ENCODE results near the gene GPATCH4.

The GPATCH4 gene

DNA sequence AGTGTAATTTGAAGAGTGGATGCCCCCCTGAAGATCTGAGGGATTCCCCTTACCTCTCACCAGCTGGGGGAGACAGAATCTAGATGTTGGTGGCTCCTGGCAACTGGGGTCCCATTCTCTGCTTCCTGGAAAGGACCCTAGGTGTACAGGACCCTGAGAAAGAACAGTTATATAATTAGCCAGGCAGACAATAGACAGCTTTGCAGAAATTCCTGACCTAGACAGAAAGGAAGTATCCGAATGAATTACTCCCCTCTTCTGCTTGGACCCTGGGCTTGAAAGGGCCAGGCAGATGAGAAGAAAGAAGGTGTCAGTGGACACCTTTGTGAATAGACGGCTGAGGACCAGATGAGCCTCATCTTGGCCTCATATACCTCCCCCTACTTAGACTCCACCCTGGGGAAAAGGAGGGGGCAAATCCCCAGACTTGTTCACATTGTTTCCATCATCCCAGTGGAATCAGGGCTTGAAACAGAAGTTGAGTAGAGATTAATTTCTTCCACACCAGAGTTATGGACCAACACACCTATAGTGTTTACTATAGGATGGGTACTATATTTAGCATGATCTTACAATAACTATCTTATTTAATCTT is 27.1 kb downstream of the GPATCH4 start:
- DNase-seq (ENCODE audit: low spot score), result no peak

DNA sequence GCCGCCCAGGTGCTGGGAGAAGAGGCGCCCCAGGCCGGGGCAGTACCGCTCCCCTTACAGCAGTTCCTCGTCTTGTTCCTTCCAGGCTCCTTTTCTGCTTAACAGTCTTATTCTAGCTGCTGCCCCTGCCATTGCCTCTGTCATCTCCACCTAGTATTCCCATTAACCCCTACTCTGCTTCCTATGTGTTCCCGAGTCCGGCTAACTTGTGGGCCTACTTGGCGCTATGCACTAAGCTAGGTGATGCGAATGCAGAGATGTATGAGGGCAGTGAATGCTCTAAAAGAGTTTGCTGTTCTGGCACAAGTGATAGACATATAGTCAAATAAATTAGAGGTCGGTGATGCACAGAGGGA is 28.6 kb downstream of the GPATCH4 start:
- DNase-seq (ENCODE audit: low spot score), result no peak

DNA sequence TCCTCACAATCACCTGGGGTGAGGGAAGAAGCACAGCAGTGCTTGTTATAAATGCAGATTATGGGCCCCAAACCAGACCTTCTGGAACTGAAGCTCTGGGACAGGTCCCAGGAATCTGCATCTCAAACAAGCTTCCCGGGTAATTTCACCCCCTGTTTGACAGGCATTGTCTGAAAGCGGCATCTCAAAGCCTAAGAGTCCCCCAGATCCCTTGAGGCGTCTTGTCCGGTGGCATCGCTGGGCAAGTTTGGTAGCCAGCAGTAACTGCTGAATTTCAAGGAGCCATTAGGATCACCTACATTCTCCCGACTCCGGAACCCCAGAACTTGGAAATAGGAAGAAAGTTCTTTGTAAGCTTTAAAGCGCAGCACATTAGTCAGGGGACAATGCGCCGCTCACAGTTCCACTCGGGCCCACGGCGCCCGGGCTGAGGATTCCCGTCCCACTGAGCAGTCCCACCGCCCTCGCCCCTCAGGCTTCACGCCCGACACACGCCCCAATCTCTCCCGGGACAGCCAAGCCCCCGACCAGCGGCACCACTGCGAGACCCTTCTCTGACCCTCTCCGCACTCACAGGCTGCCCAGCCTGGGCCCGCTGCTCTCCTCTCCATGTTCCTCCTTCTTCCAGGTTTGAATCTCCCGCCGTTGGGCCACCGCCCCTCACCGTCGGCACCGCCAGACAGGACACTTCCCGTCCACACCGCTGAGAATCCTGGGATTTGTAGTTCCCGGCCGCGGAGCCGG is 29.2 kb downstream of the GPATCH4 start, which contains the start of gene IQGAP3:
Gene IQGAP3 (minus strand): TSS at position 647 of the 744 bp plus-strand sequence. CDS start 36 bp downstream, at position 611.
- DNase-seq (ENCODE audit: low spot score), result peak; percentile 76

DNA sequence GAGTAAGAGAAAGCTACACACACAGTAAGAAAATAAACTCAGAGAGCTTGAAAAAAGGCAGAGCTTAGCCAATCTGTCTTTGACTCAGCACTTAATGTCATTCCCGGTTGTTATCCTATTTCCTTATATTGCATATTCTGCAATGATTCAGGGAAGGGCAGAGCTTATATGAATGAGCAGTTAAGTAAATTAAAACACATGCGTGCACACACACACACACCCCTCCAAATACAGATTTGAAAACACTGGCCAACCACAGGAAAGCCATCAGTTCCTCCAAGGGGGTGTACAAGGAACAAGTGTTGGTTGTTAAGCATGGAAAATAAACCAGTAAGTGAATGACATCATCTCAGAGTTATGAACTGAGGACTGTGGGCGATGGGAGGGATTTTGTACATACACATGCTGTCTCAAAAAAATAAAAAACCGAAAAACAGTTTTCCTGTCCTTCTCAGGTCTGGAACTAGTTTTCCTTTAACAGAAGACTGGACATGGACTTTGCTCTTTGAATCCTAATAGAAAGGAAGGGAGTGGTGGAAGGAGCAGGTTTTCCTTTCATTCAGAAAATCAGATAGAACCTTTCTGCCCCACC is 29.9 kb downstream of the GPATCH4 start:
- DNase-seq (ENCODE audit: low spot score), result no peak

DNA sequence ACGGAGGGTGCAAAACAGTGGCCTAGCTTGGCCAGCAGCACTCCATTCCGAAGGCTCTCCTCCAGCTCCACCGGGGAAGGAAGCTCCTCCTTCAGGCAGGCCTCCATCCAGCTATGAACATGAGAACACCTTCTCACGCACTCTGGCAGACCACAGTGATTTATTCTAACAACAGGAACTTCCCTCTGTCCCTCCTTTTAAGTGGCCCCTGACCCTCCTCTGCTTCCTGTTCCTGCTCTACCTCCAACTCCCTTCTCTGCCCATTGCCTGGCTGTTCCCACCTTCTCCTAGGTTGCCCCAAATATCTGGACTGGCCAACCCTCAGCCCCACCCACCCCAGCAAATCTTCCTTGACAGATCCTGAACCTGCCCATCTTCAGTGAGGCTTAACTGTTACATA is 34.8 kb downstream of the GPATCH4 start:
- DNase-seq (ENCODE audit: low spot score), result no peak

DNA sequence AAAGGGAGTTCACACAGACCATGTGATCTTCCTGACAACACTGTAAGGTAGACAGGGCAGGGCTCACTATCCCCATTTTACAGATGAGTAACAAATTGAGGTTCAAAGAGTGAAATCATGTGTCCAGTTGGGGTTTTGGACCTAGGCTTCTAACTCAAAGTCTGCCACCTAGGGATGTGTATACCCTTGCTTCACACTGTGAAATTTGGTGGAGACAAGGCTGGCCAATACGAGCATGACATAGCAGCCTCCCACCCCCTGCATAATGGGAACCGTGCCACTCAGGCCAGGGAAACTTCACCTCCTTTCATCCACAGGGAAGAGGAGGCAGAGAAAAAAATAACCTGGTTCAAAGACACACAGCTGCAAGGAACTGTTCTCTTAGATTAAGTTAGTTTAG is 35.8 kb downstream of the GPATCH4 start:
- DNase-seq (ENCODE audit: low spot score), result no peak

DNA sequence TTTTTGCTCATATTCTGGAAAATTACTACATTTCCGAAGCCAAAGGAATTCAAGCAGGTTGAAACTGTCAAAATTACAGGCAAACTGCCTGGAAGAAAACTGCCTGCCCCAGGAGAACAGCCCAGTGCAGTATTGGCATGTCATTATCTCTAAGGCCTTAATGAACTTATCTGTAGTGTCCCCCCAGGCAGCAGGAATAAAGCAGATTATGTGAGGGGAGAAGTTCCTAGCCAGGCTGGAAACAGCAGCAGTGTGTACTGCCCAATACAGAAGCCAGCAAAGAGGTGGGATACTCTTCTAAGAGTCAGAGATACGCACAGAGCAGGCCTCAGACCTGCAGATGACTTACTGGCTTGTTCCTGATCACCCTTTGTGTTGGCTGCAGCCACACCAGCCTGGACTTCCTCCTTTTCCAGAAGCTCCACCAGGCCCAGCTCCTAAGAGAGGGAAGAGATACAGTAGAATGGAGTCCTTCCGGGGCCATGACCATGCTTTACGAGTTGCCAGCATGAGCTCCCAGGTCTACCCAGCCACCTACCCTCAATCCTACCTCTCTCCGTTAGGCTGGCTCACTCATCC is 40.6 kb downstream of the GPATCH4 start:
- no peak for DNase-seq (ENCODE audit: low spot score)

DNA sequence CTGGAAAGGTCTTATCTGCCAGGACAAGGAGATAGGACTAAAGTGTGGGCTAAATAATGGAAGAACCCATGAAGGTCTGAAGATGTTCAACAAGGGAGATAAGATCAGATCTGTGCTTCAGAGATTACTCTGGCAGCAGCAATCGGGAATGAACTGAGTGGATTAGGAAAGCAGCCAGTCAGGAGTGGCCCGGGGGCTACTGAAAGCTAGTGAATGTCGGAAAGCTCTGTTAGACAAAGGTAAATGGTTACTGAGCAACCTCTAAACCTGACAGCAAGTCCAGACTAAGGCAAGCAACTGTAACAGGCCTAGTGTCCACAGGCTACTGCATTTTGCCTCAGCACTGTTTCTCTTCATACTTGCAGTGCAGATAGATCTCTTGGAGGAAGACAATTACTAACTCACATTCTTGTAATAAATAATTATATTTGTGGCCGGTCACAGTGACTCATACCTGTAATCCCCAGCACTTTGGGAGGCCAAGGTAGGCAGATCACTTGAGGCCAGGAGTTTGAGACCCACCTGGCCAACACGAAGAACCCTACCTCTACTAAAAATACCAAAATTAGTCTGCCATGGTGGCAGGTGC is 41.4 kb downstream of the GPATCH4 start:
- DNase-seq (ENCODE audit: low spot score), result no peak

DNA sequence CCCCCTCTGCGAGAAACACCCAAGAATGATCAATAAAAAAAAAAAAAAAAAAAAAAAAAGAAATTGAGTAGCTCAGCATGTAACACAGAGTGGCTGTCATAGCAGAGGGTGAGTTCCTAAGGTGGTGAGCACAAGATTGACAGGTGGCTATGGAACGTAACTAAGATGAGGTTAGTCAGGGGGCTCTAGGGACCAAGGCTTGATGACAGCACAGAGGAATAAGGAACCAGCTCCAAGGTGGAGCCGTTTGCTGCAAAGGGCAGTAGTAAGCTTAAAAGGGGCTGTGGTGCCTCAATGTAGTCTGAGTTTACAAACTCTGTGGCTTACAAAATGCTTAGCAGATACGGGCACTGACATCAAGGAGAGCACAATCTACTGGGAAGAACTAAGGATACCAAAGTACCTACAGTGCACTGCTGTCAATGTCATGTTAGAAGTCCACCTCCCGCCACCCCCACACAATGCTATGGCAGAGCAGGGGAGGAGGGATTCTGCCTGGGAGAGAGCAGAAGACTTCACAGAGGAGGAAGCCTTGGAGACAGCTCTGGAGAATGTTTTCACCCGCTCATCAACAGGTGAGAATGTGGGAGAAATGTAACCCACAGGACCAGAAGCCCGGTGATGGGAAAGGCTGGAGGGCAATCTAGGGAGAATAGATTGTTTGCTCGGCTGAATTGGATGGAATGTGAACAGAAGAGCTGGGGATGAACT is 42.0 kb downstream of the GPATCH4 start:
- DNase-seq (ENCODE audit: low spot score), result no peak

DNA sequence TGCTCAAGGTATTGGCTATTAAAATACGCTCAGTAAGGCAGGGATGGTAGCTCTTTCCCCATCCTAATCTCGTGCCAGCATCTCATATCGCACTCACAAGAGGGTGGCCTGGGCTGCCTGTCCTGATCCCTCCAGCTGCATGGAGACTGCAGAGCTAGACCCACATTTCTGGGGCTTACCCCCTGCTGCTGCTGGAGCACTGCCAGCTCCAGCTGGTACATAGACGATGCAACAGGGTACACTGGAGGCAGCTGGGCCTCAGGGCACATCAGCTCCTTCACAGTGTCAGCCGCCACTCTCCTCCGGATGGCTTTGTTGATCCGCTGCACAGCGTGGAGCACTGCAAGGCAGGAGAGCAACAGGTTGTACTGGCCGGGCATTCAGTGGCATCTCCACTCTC is 44.9 kb downstream of the GPATCH4 start:
- no peak for DNase-seq (ENCODE audit: low spot score)

DNA sequence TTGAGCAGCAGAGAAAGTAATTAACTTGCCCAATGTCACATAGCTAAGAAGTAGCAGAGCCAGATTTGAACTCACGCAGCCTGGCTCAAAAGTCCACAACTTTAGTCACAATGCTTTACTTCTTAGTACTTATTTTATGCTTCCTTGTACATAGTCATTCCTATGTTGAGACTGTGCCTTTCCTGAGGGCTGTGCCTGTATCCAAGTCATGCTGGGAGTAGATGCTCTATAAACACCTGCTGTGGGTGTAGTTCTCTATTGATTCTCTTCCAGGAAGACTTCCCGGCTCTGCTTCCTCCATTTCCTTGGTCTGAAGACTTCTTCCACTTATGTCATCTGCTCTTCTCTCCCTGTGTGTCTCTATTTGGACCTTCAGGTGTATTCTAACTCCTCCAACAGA is 45.6 kb downstream of the GPATCH4 start:
- no peak for DNase-seq (ENCODE audit: low spot score)

DNA sequence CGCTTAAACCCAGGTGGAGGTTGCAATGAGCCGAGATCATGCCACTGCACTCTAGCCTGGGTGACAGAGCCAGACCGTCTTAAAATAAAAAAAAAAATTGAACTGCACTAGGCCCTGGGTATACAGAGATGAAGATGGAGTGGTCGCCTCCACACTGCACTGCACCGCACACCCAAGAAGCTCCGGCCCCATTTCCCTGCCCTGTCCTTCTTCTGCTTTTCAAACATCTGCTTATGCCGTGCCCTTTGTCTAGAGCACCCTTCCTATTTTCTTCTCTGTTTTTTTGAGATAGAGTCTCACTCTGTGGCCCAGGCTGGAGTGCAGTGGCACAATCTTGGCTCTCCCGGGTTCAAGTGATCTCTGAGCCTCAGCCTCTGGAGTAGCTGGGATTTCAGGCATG is 46.3 kb downstream of the GPATCH4 start:
- DNase-seq (ENCODE audit: low spot score), result no peak

DNA sequence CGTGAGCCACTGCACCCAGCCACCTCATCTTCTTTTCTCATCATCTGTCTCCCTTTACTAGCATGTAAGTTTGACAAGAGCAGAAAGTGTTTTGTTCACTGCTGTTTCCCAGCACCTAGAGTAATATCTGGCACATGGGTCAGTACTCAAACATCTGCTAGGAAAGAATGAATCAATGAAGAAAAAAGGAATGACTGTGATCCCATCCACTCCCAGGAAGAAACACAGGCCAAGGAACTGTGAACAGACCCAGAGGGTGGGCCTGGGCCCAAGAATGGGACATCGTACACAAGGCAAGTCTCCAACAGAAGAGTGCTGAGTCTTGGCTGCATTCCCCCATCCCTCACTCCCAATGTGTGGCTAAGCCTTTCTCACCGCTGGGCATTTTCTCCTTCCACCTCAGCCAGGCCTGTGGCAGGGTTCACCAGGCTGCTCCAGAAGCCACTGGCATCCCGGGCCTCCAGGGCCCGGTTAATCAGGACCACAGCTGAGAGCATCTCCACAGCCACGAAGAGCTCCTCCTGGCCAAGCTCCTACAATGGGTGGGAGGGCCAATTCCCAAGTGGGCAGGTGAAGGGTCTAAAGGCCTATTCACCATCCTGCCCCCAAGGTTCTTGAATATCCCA is 47.3 kb downstream of the GPATCH4 start:
- DNase-seq (ENCODE audit: low spot score), result no peak

DNA sequence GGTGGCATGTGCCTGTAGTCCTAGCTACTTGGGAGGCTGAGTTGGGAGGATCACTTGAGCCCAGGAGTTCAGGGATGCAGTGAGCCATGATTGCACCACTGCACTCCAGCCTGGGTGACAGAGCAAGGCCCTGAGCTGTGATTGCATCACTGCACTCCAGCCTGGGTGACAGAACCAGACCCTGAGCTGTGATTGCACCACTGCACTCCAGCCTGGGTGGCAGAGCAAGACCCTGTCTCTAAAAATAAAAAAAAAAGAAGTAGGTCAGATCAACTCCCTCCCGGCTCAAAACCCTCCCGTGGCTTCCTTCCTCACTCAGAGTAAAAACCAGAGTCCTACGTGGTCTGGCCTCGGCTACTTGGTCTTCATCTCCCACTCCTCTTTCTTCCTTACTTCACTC is 48.3 kb downstream of the GPATCH4 start:
- peak; percentile 22 for DNase-seq (ENCODE audit: low spot score)

DNA sequence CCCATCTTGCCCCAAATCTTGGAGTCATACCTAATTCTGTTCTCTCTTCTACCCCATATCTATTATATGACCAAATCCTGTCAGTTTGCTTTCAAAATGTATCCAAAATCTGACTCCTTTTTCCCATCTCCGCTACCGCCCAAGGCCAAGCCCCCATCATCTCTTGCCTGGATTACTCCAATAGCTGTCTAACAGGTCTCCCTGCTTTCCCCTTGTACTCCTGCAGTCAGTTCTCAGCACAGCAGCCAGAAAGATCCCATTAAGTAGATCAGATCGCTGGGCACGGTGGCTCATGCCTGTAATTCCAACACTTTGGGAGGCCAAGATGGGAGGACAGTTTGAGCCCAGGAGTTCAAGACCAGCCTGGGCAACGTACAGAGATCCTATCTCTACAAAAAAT is 48.8 kb downstream of the GPATCH4 start:
- DNase-seq (ENCODE audit: low spot score), result no peak

DNA sequence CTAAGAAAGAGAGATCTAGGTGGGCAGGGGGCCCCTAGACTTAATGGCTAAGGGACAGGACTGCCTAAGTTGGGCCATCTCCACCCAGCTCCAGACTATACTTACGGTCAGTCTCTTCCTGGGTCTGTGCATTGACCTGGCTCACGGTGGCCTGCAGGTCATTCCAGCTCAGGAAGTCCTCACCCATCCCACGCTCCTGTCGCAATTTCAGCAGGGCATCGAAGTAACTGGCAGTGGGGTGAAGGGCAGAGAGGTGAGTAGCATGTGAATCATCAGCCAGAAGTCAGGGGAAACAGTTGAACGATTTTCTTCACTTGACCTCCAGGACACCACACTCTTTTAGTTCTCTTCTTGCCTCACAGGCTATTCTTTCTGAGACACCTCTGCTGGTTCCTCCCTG is 49.4 kb downstream of the GPATCH4 start:
- DNase-seq (ENCODE audit: low spot score), result no peak

DNA sequence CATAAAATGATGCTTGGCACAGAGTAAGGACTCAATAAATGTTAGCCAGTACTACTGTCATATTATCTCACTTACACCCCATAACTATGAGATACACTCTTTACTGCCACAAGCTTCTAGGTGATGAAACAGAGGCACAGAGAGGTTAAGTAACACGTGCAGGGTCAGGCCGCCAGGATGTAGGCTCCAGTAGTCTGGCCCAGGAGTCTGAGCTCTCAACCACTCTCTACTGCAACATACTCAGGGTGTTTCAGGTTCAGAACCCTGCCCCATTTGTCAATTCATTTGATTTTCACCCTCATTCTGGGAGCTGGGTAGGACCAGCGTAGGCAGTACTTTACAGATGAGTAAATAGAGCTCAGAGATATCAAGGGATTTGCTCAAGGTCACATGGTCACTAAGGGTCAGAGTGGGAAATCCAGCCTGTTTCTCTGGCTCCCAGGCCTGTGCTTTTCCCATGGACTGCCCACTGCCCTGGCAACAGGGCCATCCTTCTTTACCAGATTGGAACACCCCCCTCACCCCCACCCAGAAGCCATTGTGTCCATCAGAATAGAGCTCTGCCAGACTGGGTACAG is 50.1 kb downstream of the GPATCH4 start:
- no peak for DNase-seq (ENCODE audit: low spot score)

DNA sequence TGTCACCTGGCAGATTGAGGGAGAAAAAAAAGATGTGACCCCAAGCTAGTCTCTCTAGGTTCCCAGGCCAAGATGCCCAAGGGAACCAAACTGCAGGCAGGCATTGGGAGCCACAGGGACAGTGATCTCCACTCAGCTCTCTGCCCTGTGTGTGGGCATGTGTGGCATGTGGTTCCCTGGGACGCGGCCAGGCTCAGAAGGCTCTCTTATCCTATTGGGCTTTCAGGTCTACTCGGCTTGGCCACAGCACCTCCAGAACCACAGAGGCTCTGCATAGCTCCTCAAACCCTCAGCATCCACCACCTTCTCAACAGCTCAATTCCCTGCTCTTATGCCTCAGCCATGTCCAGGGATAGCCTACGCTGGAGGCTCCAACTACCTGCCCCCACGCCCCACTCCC is 50.9 kb downstream of the GPATCH4 start:
- no peak for DNase-seq (ENCODE audit: low spot score)

DNA sequence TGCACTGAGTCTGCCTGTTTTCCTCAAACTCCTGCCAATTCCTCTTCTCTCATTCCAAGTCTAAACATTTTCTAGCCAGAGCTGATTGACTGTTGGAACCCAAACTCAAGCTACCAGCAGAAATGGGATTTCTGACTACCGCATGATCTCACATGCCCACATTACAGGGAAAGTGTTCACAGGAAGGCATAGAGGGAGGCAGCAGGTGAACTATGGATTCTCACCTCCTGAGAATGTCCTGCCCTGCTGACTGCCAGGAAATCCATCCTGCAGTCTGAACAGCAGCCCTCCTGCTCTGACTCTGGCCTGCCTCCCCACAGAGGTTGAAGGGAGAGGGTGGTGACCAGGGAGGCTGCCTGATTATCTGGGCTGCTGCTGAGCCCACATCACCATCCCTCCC is 51.4 kb downstream of the GPATCH4 start:
- no peak for DNase-seq (ENCODE audit: low spot score)

DNA sequence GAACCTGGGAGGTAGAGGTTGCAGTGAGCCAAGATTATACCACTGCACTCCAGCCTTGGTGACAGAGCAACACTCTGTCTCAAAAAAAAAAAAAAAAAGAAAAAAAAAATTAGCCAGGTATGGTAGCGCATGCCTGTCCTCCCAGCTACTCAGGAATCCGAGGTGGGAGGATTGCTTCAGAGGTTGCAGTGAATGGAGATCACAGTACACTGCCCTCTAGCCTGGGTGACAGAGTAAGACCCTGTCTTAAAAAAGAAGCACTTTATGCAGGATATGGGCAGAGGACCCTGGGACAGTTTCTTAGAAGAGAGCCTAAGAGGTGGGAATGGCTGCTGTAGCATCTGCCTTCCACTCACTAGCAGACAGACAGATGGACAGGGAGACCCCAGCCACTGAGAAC is 51.9 kb downstream of the GPATCH4 start:
- no peak for DNase-seq (ENCODE audit: low spot score)

DNA sequence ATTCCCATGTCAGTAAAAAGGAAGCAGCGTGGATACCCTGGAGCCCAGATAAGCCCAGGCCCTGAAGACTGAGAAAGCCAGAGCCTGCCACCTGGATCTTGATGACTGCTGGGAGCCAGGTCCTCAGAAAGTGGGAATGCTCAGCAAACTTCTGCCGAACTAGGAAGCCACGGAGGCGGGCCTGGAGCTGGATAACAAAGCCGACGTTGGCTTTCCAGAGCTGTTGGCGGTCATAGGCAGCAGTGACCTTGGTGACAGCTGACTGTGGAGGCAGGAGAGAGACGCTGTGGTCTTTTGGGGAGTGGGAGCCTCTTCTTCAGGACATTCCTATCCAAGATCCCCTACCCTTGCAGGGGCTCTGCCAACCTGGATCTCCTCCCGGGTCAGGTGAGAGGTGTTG is 53.3 kb downstream of the GPATCH4 start:
- DNase-seq (ENCODE audit: low spot score), result no peak
